AG04450 (cell line): ENCODE results near the gene ACADM. TPM values are rescaled to one million over a fixed set of nuclear protein-coding genes. Genes with fewer than 3 reads are reported as not detected.
"Not testable (repeated sequence)": the region's sequence is repeated elsewhere in the genome, so short reads cannot be mapped to it uniquely, and the experiment has no call there.

ENCODE experiments used
- CTCF ChIA-PET: fragments of 300-600, 350-600 bp; formaldehyde crosslinking; extraction: SDS; loops from one replicate; lab custom pipeline; 2022; ENCODE audit warnings: antibody characterized with exemption, inconsistent platforms; lab: Charles Lee
- POLR2A ChIA-PET: fragments of 350-600 bp; formaldehyde crosslinking; extraction: SDS; loops from one replicate; lab custom pipeline; 2021; ENCODE audit warnings: antibody characterized with exemption, inconsistent platforms; lab: Yijun Ruan, JAX
- DNase-seq: peaks from one replicate; pipeline ENCODE4 v3.0.0-alpha.2; 2011; ENCODE audit warnings: low read depth, low spot score
- H3K27ac ChIP-seq: one replicate; pipeline ENCODE4 v1.5.1; 2012; ENCODE audit warnings: low read depth, low read length, control low read depth
- H3K27me3 ChIP-seq: one replicate; pipeline ENCODE4 v1.6.0; 2012; ENCODE audit warnings: low read length; ENCODE audit not compliant: control insufficient read depth, insufficient read depth
- H3K4me3 ChIP-seq: 2 replicates; pipeline ENCODE4 v1.5.1; 2011; ENCODE audit warnings: mild to moderate bottlenecking, low read depth, low read length, control low read depth
- H3K9me3 ChIP-seq: 2 replicates; pipeline ENCODE4 v1.5.1; 2012; ENCODE audit warnings: low read length; ENCODE audit not compliant: control insufficient read depth, insufficient read depth
- polyA plus RNA-seq: library from polyadenylated mRNA; depleted of rRNA; stranded (reverse); fragments of >200 nt; gene quantifications from 2 replicates; pipeline ENCODE4 v1.2.3, GENCODE V29; 2011
- TF ChIP-seq, protein P1 (sequence below): IDR thresholded peaks from 2 replicates; pipeline ENCODE4 v1.5.1; 2011; ENCODE audit warnings: low read depth, low read length, control low read depth, inconsistent platforms

Gene ACADM
- polyA plus RNA-seq, 1 experiment, result 43.2 TPM

DNA sequence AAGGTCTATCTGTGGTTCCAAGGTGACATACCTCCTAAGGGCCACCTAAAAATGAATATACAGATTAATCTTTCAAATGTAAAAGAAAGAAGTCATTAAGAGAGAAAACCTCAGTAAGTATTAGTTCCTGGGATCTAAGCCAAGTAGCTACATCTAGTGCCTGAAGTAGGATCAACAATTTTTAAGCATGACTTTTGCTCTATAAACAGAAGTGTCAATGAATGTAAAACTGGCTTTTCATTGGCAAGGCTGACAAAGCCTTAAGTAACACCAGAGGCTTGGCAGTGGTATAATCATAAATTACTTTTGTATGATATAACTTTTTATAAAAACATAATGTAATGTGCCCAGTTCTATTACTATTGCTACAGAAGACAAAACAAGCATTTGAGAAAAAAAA is 12.2 kb upstream of the ACADM start:
- no peak for DNase-seq
- CTCF ChIA-PET, result no interaction called here
- H3K4me3 ChIP-seq, result no peak overlapping the region
- TF ChIP-seq, protein P1, sequence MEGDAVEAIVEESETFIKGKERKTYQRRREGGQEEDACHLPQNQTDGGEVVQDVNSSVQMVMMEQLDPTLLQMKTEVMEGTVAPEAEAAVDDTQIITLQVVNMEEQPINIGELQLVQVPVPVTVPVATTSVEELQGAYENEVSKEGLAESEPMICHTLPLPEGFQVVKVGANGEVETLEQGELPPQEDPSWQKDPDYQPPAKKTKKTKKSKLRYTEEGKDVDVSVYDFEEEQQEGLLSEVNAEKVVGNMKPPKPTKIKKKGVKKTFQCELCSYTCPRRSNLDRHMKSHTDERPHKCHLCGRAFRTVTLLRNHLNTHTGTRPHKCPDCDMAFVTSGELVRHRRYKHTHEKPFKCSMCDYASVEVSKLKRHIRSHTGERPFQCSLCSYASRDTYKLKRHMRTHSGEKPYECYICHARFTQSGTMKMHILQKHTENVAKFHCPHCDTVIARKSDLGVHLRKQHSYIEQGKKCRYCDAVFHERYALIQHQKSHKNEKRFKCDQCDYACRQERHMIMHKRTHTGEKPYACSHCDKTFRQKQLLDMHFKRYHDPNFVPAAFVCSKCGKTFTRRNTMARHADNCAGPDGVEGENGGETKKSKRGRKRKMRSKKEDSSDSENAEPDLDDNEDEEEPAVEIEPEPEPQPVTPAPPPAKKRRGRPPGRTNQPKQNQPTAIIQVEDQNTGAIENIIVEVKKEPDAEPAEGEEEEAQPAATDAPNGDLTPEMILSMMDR, result no peak
- no peaks in the 10 kb centered on the region for H3K9me3 ChIP-seq
- H3K27ac ChIP-seq, result no peak overlapping the region
- peaks cover 2% of the 10 kb centered on the region for H3K27me3 ChIP-seq
- POLR2A ChIA-PET, result no interaction called here

DNA sequence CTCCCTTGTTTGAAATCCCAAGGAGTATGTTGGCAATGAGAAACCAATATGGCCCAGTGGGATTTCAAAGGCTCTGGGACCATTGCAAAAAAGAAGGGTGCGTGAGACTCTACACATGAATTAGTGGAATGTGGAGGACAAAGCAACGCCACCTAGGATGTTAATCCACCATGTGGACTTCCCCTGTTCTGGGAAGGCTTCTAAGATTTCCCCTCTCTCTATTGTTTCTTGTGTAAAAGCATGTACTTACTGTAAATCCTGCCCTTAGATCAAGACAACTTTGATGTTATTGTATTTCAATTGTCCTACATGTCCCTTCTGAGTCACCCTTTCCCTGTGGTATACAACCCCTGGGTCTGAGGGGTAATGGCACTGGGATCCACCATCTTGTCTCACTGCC is 4.7 kb upstream of the ACADM start:
- no peak for DNase-seq
- H3K27ac ChIP-seq, result no peak overlapping the region
- ChIA-PET CTCF (no interaction called here), POLR2A (no interaction called here)
- peaks cover 2% of the 10 kb centered on the region for H3K27me3 ChIP-seq
- no peaks in the 10 kb centered on the region; the same call in 1 of the 2 replicates for H3K9me3 ChIP-seq
- no peak overlapping the region for H3K4me3 ChIP-seq
- TF ChIP-seq, protein P1, result no peak

DNA sequence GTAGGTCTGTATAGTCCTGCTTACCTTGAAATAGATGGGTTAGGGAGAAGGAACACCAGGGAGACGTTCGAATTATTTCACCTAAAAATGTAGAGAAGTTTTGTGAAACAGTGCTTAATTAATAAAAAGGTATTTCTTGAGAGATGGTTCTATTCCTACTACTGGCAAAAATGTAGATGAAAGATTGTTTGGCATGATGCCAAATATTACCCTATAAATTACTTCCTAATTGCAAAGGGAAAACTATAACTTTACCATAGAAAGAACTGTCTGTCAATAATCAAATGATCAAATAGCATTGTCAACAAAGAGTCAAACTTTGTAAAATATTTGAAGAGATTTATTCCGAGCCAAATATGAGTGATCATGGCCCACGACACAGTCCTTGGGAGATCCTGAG is 4.2 kb upstream of the ACADM start:
- CTCF ChIA-PET, result no interaction called here
- no peak for DNase-seq
- Histone ChIP-seq H3K9me3 (no peaks in the 10 kb centered on the region; the same call in 1 of the 2 replicates), H3K27me3 (peaks cover under 1% of the 10 kb centered on the region), H3K4me3 (no peak overlapping the region), H3K27ac (no peak overlapping the region)
- TF ChIP-seq, protein P1, result no peak
- POLR2A ChIA-PET, result no interaction called here

DNA sequence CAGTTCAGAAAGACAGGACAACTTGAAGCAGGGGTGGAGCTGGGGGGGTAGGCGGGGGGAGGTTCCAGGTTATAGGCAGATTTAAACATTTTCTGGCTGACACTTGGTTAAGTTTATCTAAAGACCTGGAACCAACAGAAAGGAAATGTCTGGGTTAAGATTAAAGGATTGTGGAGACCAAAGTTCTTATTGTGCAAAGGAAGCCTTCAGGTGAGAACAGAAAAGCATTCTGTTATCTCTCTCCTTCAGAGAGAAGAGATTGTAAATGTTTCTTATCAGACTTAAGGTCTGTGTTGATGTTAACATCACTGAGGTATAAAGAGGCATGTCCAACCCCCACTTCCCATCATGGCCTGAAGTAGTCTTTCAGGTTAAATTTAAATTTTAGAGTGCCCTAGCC is 3.7 kb upstream of the ACADM start:
- ChIA-PET POLR2A (no interaction called here), CTCF (no interaction called here)
- Histone ChIP-seq H3K4me3 (no peak overlapping the region), H3K9me3 (no peaks in the 10 kb centered on the region; the same call in 1 of the 2 replicates), H3K27ac (no peak overlapping the region), H3K27me3 (no peaks in the 10 kb centered on the region)
- TF ChIP-seq, protein P1, result no peak
- no peak for DNase-seq

DNA sequence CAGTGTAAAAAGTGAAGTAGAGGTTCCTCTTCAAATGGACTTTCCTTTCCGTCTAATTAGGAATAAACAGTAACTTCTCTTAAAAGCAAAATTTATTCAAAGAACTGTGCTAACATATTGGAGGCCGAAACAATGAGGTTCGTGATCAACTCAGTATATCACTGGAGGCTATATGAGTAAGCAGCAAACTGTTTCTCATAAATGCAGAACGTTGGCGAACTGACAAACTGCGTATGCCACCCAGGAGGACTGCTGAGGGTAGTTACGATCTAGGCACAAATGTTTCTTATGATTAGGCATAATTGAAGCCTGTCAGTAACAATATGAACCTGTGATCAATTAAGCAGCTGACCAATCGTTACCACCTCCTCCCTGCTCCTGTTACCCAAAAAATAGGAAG is 2.3 kb upstream of the ACADM start:
- H3K27me3 ChIP-seq, result not testable (repeated sequence)

DNA sequence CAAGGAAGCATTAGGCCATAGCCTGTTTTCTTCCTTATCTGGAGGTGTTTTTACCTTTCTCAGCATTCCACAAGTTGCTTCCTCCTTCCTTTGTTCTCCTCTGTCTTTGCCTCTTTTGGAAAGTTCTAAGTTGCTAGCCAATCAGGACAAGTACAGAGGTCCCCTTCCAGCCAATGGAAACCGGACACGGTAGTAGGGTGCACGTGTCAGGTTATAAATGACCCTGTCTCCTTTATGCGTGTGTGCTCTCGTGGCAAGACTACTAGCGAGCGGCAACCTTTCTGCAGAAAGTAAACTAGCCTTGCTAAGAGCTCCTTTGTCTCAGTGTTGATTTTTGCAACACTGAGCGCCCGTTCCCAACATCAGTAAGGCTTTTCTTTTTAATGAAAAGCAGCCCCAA is 1.5 kb upstream of the ACADM start:
- ChIA-PET POLR2A (no interaction called here), CTCF (no interaction called here)
- DNase-seq, result no peak
- H3K4me3 ChIP-seq, result no peak overlapping the region
- H3K9me3 ChIP-seq, result no peaks in the 10 kb centered on the region; the same call in 1 of the 2 replicates
- no peak overlapping the region for H3K27ac ChIP-seq
- H3K27me3 ChIP-seq, result no peaks in the 10 kb centered on the region
- TF ChIP-seq, protein P1, result no peak

More for the DNA sequence above, 2.3 kb upstream of the ACADM start:
- H3K27ac ChIP-seq, DNase-seq, H3K9me3 ChIP-seq, POLR2A ChIA-PET, CTCF ChIA-PET, H3K4me3 ChIP-seq: not testable (repeated sequence)
